H1 (cell line): ENCODE data around the gene LIG1. TPM values are rescaled to one million over a fixed set of nuclear protein-coding genes. Genes with fewer than 3 reads are reported as not detected.

Experiments
- CTCF ChIA-PET: fragments of 300-600 bp; sonication (Branson Sonifier 250); formaldehyde crosslinking; loops from one replicate; lab custom pipeline; 2021; ENCODE audit not compliant: partially characterized antibody; lab: Charles Lee
- POLR2A ChIA-PET: fragments of 300-600 bp; sonication (Branson Sonifier 250); formaldehyde crosslinking; loops from one replicate; lab custom pipeline; 2021; ENCODE audit warnings: inconsistent platforms; ENCODE audit not compliant: partially characterized antibody; lab: Charles Lee
- DNase-seq, 2 experiments: peaks; one replicate each; pipeline versions ENCODE4 v3.0.0 to v3.0.0-alpha.2; 2010 to 2022; ENCODE audit warnings: low spot score in 2 of 2, low read depth in 1 of 2, mixed read lengths in 1 of 2
- FAIRE-seq: peaks from 2 replicates; lab custom pipeline; 2011; peaks lifted over from hg19 to GRCh38; lab: Jason Lieb, UNC
- H2AFZ ChIP-seq: 2 replicates; pipeline ENCODE4 v1.8.1; 2012; ENCODE audit warnings: low read length, inconsistent platforms
- H2AK5ac ChIP-seq: 2 replicates; pipeline ENCODE4 v1.6.1; 2013; ENCODE audit warnings: low read depth, low read length
- H2BK120ac ChIP-seq: replicated peaks from 2 replicates; pipeline ENCODE3; 2013; ENCODE audit warnings: low read depth, low read length, inconsistent platforms
- H2BK12ac ChIP-seq: 2 replicates; pipeline ENCODE4 v1.6.1; 2013; ENCODE audit warnings: low read depth, low read length
- H2BK15ac ChIP-seq: 2 replicates; pipeline ENCODE4 v1.6.1; 2013; ENCODE audit warnings: low read length
- H2BK20ac ChIP-seq: 2 replicates; pipeline ENCODE4 v1.6.1; 2013; ENCODE audit warnings: low read length
- H2BK5ac ChIP-seq: 2 replicates; pipeline ENCODE4 v1.6.1; 2013; ENCODE audit warnings: low read depth, low read length
- H3K14ac ChIP-seq: 2 replicates; pipeline ENCODE4 v1.6.1; 2013; ENCODE audit warnings: inconsistent platforms; ENCODE audit not compliant: insufficient read length
- H3K18ac ChIP-seq: 2 replicates; pipeline ENCODE4 v1.6.1; 2013; ENCODE audit warnings: low read length; ENCODE audit errors: extremely low read depth
- H3K23ac ChIP-seq: 2 replicates; pipeline ENCODE4 v1.6.1; 2013; ENCODE audit warnings: inconsistent platforms; ENCODE audit not compliant: insufficient read length
- H3K23me2 ChIP-seq: 2 replicates; pipeline ENCODE4 v1.6.1; 2013; ENCODE audit warnings: low read depth, low read length
- H3K27ac ChIP-seq: 2 replicates; pipeline ENCODE4 v1.6.1; 2011; ENCODE audit warnings: low read depth, low read length, inconsistent platforms
- H3K27me3 ChIP-seq, 4 experiments: replicated peaks in 1 of 4; 1 replicate in 1 of 4; 2 replicates in 3 of 4; pipeline versions ENCODE4 v1.6.1 to v1.8.1; 2011 to 2013; ENCODE audit warnings: low read length in 3 of 4, mild to moderate bottlenecking in 3 of 4, inconsistent platforms in 2 of 4, mixed read lengths in 2 of 4, moderate library complexity in 1 of 4; ENCODE audit not compliant: control insufficient read depth in 3 of 4, insufficient read depth in 3 of 4; ENCODE audit errors: extremely low read depth in 1 of 4
- H3K36me3 ChIP-seq, 4 experiments: 2 replicates each; pipeline versions ENCODE4 v1.6.1 to v1.8.1; 2011 to 2013; ENCODE audit warnings: mild to moderate bottlenecking in 4 of 4, low read length in 3 of 4, moderate library complexity in 2 of 4, control low read depth in 1 of 4, inconsistent platforms in 1 of 4; ENCODE audit not compliant: insufficient read depth in 4 of 4, control insufficient read depth in 2 of 4
- H3K4ac ChIP-seq: replicated peaks from 2 replicates; pipeline ENCODE3; 2013; ENCODE audit warnings: low read length, low read depth, mixed read lengths, inconsistent platforms; ENCODE audit not compliant: insufficient read length
- H3K4me1 ChIP-seq, 4 experiments: replicated peaks in 1 of 4; 1 replicate in 1 of 4; 2 replicates in 3 of 4; pipeline versions ENCODE4 v1.6.1 to v1.8.1; 2011 to 2013; ENCODE audit warnings: low read length in 3 of 4, inconsistent platforms in 2 of 4, mixed read lengths in 1 of 4; ENCODE audit not compliant: insufficient read depth in 4 of 4, control insufficient read depth in 3 of 4
- H3K4me2 ChIP-seq, 2 experiments: 2 replicates each; pipeline versions ENCODE4 v1.6.1 to v1.8.1; 2011 to 2013; ENCODE audit warnings: low read depth in 2 of 2, low read length in 2 of 2, control low read depth in 1 of 2, inconsistent platforms in 1 of 2, mild to moderate bottlenecking in 1 of 2; ENCODE audit not compliant: insufficient read depth in 1 of 2
- H3K4me3 ChIP-seq, 4 experiments: fragments of 200-600, 300-600 bp in 1 of 4; sonication (generic), shearing (Covaris generic), sonication (Bioruptor Twin) in 1 of 4; 2 replicates each; pipeline versions ENCODE4 v1.5.1 to v1.8.1; 2011 to 2016; ENCODE audit warnings: low read length in 4 of 4, low read depth in 3 of 4, control low read depth in 2 of 4, inconsistent platforms in 2 of 4, mild to moderate bottlenecking in 2 of 4, mixed read lengths in 1 of 4, moderate library complexity in 1 of 4; ENCODE audit not compliant: insufficient read depth in 2 of 4; ENCODE audit errors: extremely low read depth in 1 of 4
- H3K56ac ChIP-seq: replicated peaks from 2 replicates; pipeline ENCODE3; 2013; ENCODE audit warnings: low read depth, mild to moderate bottlenecking, mixed read lengths, low read length, inconsistent platforms; ENCODE audit not compliant: insufficient read length
- H3K79me1 ChIP-seq: 2 replicates; pipeline ENCODE4 v1.6.1; 2013; ENCODE audit warnings: low read depth, low read length, control low read depth
- H3K79me2 ChIP-seq, 2 experiments: 2 replicates each; pipeline versions ENCODE4 v1.6.1 to v1.8.1; 2012 to 2013; ENCODE audit warnings: low read length in 2 of 2, mild to moderate bottlenecking in 2 of 2, inconsistent platforms in 1 of 2; ENCODE audit not compliant: insufficient read depth in 2 of 2, control insufficient read depth in 1 of 2
- H3K9ac ChIP-seq, 4 experiments: replicated peaks in 1 of 4; 1 replicate in 1 of 4; 2 replicates in 3 of 4; pipeline versions ENCODE4 v1.6.1 to v1.8.1; 2011 to 2013; ENCODE audit warnings: low read depth in 3 of 4, low read length in 3 of 4, control low read depth in 2 of 4, mild to moderate bottlenecking in 2 of 4, moderate library complexity in 2 of 4, inconsistent platforms in 1 of 4; ENCODE audit errors: extremely low read depth in 1 of 4
- H3K9me3 ChIP-seq, 2 experiments: 2 replicates each; pipeline versions ENCODE4 v1.6.1 to v1.8.1; 2012 to 2013; ENCODE audit warnings: mild to moderate bottlenecking in 2 of 2, moderate library complexity in 2 of 2, control low read depth in 1 of 2, inconsistent platforms in 1 of 2, low read depth in 1 of 2, low read length in 1 of 2, mixed read lengths in 1 of 2; ENCODE audit not compliant: insufficient read depth in 2 of 2
- H4K20me1 ChIP-seq, 2 experiments: replicated peaks in 1 of 2; 2 replicates each; pipeline versions ENCODE3 to v1.8.1; 2011 to 2013; ENCODE audit warnings: inconsistent platforms in 2 of 2, low read length in 2 of 2, mild to moderate bottlenecking in 1 of 2; ENCODE audit not compliant: insufficient read depth in 2 of 2, control insufficient read depth in 1 of 2
- H4K5ac ChIP-seq: 2 replicates; pipeline ENCODE4 v1.6.1; 2013; ENCODE audit warnings: low read length, low read depth, mixed read lengths, inconsistent platforms; ENCODE audit not compliant: insufficient read length
- H4K8ac ChIP-seq: 2 replicates; pipeline ENCODE4 v1.8.0; 2013; ENCODE audit warnings: mild to moderate bottlenecking, moderate library complexity, low read length, inconsistent platforms; ENCODE audit not compliant: insufficient read depth; ENCODE audit errors: extremely low read depth
- H4K91ac ChIP-seq: replicated peaks from 2 replicates; pipeline ENCODE3; 2013; ENCODE audit warnings: low read length, mixed read lengths, inconsistent platforms; ENCODE audit not compliant: insufficient read length
- BACH1 ChIP-seq: IDR thresholded peaks from 2 replicates; pipeline ENCODE4 v1.6.1; 2012; ENCODE audit warnings: low read length, improper control_type of control experiment
- BCL11A ChIP-seq, 2 experiments: IDR thresholded peaks; one replicate each; pipeline ENCODE4 v1.6.1; 2011; ENCODE audit warnings: low read depth in 2 of 2, low read length in 2 of 2, mild to moderate bottlenecking in 2 of 2
- E2F6 ChIP-seq: IDR thresholded peaks from 2 replicates; pipeline ENCODE4 v1.6.1; 2012; ENCODE audit warnings: inconsistent platforms
- GABPA ChIP-seq: IDR thresholded peaks from 2 replicates; pipeline ENCODE4 v1.6.1; 2011; ENCODE audit warnings: mild to moderate bottlenecking, low read length, moderate library complexity, borderline replicate concordance; ENCODE audit not compliant: insufficient read depth
- GTF2F1 ChIP-seq: IDR thresholded peaks from 2 replicates; pipeline ENCODE4 v1.6.1; 2012; ENCODE audit warnings: low read depth, low read length, improper control_type of control experiment, borderline replicate concordance
- HDAC6 ChIP-seq: IDR thresholded peaks from one replicate; pipeline ENCODE4 v1.7.1; 2012; ENCODE audit warnings: low read depth, mild to moderate bottlenecking, inconsistent platforms, low read length, moderate library complexity
- JUND ChIP-seq: IDR thresholded peaks from 2 replicates; pipeline ENCODE4 v1.6.1; 2011; ENCODE audit warnings: mild to moderate bottlenecking, improper control_type of control experiment, low read length
- KDM5A ChIP-seq: fragments of 200-600 bp; IDR thresholded peaks from 2 replicates; pipeline ENCODE4 v1.7.1; 2012; ENCODE audit warnings: mild to moderate bottlenecking, low read length, inconsistent platforms, mixed read lengths
- POLR2AphosphoS5 ChIP-seq: IDR thresholded peaks from 2 replicates; pipeline ENCODE4 v1.6.1; 2011; ENCODE audit warnings: low read depth, low read length
- RNF2 ChIP-seq: fragments of 200-900, 300-1000 bp; sonication (generic); IDR thresholded peaks from 2 replicates; pipeline ENCODE4 v1.7.1; 2016; ENCODE audit warnings: borderline replicate concordance, low read depth, mild to moderate bottlenecking, antibody characterized with exemption, low read length; ENCODE audit not compliant: poor library complexity, severe bottlenecking; ENCODE audit errors: missing control alignments
- SRF ChIP-seq: IDR thresholded peaks from 2 replicates; pipeline ENCODE4 v1.6.1; 2011; ENCODE audit warnings: mild to moderate bottlenecking, low read depth, low read length, moderate library complexity
- WGBS, 2 experiments: shearing (Covaris generic) in 1 of 2; methylation state at CpG; one replicate each; pipeline versions ENCODE4 v1.1.6 to v1.1.7; 2013 to 2015; ENCODE audit warnings: low lambda C conversion rate in 2 of 2, mixed read lengths in 2 of 2, inconsistent platforms in 1 of 2, low coverage in 1 of 2, missing lambda C conversion rate in 1 of 2; ENCODE audit not compliant: insufficient replicate concordance in 2 of 2, insufficient coverage in 1 of 2, insufficient read length in 1 of 2; ENCODE audit errors: extremely low coverage in 1 of 2, missing lambda C conversion rate in 1 of 2; 5-methylcytosine and 5-hydroxymethylcytosine counted together
- polyA plus RNA-seq, 7 experiments: library from polyadenylated mRNA; depleted of rRNA in 3 of 7; stranded (reverse) in 5 of 7; unstranded in 2 of 7; fragments of >200 nt in 5 of 7; fragments of 200-250 nt in 2 of 7; gene quantifications; 1 replicate in 5 of 7; 2 replicates in 1 of 7; 4 replicates in 1 of 7; pipeline versions ENCODE4 v1.2.1 to v1.2.3, GENCODE V29; 2011 to 2013; ENCODE audit warnings: missing spikeins in 2 of 7, mixed read lengths in 2 of 7
- total RNA-seq: library from RNA; stranded (reverse); fragmentation: NEBNext Ultra II Directional; extraction: Animal tissue kit (Norgen Biotek cat#: 25700); gene quantifications from 2 replicates; pipeline ENCODE4 v1.2.1, GENCODE V29; 2021
- TF ChIP-seq, protein P1 (sequence below): IDR thresholded peaks from 2 replicates; pipeline ENCODE4 v1.6.1; 2012; ENCODE audit warnings: low read length, inconsistent platforms

LIG1 gene
- total and polyA plus RNA-seq, 2 of the 8 experiments (the other 6 are each of a cell fraction or from before 2014, with no cell fraction given): 67.6 to 113 TPM

DNA sequence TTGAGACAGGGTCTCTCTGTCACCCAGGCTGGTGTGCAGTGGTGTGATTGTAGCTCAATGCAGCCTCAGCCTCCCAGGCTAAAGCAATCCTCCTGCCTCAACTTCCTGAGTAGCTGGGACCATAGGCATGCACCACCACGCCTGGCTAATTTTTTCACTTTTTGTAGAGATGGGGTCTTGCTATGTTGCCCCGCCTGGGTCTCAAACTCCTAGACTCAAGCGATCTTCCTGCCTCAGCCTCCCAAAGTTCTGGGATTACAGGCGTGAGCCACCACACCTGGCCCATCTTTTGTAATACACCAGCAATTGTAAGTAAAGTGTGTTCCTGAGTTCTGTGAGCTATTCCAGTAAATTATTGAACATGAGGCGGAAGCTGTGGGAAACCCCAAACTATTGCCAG, 66.2 kb downstream of the LIG1 start:
- no peak overlapping the region for H2BK120ac ChIP-seq
- 97% methylated on average over 5 of the region's 5 CpGs; no CpG with 5 or more reads in 1 of the 2 experiments for WGBS, 2 experiments
- H3K4me2 ChIP-seq: no peak overlapping the region
- H3K14ac ChIP-seq: no peak overlapping the region
- no peak overlapping the region for H2BK5ac ChIP-seq
- H3K4me1 ChIP-seq: no peaks in the 10 kb centered on the region
- POLR2A ChIA-PET: no interaction called here
- H3K56ac ChIP-seq: no peak overlapping the region
- no peak overlapping the region for H4K8ac ChIP-seq
- no peaks in the 10 kb centered on the region for H3K36me3 ChIP-seq
- no peak for FAIRE-seq
- no peak overlapping the region for H3K4ac ChIP-seq
- no peak overlapping the region for H2BK12ac ChIP-seq
- no peak overlapping the region for H3K4me3 ChIP-seq
- H4K91ac ChIP-seq: no peak overlapping the region
- H2BK20ac ChIP-seq: no peak overlapping the region
- no peak overlapping the region for H3K23ac ChIP-seq
- H4K5ac ChIP-seq: no peak overlapping the region
- H3K79me2 ChIP-seq: no peaks in the 10 kb centered on the region
- H3K9ac ChIP-seq: no peak overlapping the region
- no peaks in the 10 kb centered on the region for H3K27me3 ChIP-seq
- H3K18ac ChIP-seq: no peak overlapping the region
- H2BK15ac ChIP-seq: no peak overlapping the region
- no peaks in the 10 kb centered on the region for H3K79me1 ChIP-seq
- H2AK5ac ChIP-seq: no peak overlapping the region
- H3K9me3 ChIP-seq: no peaks in the 10 kb centered on the region
- DNase-seq: no peak
- H4K20me1 ChIP-seq: no peaks in the 10 kb centered on the region
- no peak overlapping the region for H2AFZ ChIP-seq
- CTCF ChIA-PET: interaction anchor here (0.8 to 12.5 kb wide), 11 partner anchors 14 to 140 kb away, joined by 3 to 183 read pairs (median 6); no protein-coding TSS in a partner anchor
- H3K27ac ChIP-seq: no peak overlapping the region
- H3K23me2 ChIP-seq: no peaks in the 10 kb centered on the region
- TF ChIP-seq HDAC6: no peak
- TF ChIP-seq GTF2F1: no peak
- no peak for TF ChIP-seq E2F6
- no peak for TF ChIP-seq POLR2AphosphoS5
- TF ChIP-seq RNF2: no peak
- TF ChIP-seq, protein P1, sequence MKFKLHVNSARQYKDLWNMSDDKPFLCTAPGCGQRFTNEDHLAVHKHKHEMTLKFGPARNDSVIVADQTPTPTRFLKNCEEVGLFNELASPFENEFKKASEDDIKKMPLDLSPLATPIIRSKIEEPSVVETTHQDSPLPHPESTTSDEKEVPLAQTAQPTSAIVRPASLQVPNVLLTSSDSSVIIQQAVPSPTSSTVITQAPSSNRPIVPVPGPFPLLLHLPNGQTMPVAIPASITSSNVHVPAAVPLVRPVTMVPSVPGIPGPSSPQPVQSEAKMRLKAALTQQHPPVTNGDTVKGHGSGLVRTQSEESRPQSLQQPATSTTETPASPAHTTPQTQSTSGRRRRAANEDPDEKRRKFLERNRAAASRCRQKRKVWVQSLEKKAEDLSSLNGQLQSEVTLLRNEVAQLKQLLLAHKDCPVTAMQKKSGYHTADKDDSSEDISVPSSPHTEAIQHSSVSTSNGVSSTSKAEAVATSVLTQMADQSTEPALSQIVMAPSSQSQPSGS: no peak
- no peak for TF ChIP-seq GABPA
- TF ChIP-seq BACH1: no peak
- TF ChIP-seq BCL11A (IDR thresholded peaks at IDR 0.05; ENCODE audit: low read depth in 2 of 2, low read length in 2 of 2): no peak
- no peak for TF ChIP-seq SRF
- TF ChIP-seq KDM5A: no peak
- no peak for TF ChIP-seq JUND
